Right forelimb (tissue), 1 donor: ENCODE data around the gene GALR2.

Experiments
- DNase-seq: peaks from one replicate; pipeline ENCODE4 v3.0.0-alpha.2; 2018

GALR2 gene

DNA sequence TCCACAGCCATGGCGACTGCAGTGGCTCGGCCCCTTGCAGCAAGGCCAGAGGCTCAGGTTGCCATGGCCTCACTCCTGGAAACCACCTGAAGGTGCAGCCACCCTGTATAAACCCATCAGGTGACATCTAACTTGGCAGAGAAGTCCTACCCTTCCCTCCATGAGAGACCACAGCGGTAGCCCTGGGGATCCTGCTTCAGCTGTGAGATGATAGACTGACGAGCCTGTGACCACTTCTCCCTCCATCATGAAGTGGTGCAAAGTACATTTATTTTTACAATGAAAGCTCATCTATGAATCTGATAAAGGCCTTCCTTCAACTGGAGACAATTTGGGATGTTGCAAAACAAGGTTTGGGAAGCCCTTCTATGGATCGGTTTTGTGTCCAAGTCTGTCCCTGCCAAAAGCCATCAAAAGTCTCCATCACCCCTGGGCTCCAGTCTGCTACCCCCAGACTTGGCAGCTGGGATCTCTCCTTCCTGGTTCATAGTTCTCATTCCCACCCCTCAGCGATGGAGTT, 6.2 kb downstream of the GALR2 start:
- no peak for DNase-seq

DNA sequence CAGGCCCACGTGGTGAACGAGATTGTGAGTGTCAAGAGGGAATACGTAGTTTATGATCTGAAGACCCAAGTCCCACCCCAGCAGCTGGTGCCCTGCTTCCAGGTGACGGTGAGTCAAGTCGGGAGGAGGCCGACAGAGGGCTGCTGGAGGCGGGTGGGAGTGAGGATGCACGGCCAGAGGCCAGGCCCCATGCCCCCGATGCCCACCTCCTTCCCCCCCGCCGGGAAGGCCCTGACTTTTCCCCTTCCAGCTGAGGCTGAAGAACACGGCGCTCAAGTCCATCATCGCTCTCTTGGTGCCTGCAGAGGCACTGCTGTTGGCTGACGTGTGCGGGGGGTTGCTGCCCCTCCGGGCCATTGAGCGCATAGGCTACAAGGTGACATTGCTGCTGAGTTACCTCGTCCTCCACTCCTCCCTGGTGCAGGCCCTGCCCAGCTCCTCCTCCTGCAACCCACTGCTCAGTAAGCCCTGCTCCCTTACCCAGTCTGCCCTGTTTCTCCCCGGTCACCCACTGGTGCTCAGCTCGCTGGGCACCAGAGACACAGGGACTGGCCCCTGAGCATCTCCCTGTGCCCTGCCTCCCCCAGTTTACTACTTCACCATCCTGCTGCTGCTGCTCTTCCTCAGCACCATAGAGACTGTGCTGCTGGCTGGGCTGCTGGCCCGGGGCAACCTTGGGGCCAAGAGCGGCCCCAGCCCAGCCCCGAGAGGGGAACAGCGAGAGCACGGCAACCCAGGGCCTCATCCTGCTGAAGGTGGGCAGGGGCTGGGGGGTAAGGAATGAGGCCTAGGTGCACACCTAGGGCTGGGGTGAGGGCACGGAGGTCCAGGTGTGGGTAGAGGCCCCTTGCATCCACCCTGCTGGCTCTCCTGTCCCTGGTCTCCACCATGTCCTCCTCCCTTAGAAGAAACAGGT, 7.0 kb downstream of the GALR2 start:
- no peak for DNase-seq

DNA sequence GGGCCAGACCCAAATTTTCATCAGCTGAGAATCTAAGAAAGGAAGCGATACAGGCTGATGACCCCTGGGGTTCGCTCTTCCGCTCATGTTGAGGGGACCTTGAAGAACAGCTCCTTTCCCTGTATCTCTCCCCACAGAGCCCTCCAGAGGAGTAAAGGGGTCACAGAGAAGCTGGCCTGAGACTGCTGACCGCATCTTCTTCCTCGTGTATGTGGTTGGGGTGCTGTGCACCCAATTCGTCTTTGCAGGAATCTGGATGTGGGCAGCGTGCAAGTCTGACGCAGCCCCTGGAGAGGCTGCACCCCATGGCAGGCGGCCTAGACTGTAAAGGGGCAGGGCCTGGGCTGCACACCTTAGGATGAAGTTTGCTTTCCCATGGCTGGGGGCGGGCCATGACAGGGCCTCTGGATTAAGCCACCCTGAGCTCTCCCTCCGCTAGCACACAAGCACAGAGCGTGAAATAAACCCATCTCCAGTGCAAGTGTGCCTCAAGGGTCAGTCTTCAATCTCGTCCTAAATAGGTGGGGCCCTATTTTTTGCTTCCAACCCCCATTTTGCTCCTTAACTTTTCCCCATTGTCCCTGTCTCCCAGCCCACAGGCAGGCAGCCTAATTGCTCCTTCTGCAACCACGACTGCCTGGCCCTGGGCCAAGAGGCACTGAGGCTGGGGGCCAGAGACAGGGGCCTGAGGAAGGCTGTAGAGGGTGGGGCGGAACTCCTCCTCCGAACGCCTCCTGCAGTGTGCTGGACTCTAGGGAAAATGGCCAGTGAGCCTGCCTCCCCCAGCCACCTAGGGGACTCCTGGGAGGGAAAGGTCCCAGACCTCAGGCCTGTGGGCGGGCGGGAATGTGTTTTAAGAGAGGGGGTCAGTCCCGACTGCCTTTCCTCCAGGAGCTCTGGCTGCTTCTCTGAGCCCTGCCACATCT, 8.0 kb downstream of the GALR2 start:
- peak; percentile 55 for DNase-seq

DNA sequence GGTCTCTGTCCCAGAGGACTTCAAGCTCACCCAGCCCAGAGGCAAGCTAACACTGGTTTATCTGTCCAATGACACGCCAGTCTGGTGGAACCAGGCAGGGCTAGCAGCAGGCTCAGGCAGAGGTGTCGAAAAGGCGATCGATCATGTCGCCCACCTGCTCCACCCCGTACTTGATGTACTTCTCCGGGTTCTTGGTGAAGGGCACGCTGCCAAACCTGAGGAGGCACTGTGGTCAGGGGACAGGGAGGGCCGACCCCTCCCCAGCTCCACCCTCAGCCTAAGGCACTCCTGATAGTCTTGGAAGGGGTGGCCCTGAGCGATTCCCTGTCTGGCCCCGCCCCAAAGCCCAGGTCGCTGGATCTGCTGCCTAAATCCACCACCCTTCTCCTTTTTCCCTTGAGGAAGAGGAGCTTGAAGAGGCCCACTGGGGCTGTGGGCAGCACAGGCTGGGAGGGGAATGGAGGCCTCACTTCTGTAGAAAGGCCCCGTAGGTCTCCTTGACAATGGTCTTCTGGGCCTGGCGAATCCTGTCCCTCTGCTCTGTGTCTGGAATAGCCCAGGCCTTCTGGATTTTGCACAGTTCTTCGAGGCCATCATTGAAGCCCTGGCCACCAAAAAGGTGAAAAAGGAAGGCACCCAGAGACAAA, 9.1 kb downstream of the GALR2 start:
- DNase-seq, result peak; percentile 40

DNA sequence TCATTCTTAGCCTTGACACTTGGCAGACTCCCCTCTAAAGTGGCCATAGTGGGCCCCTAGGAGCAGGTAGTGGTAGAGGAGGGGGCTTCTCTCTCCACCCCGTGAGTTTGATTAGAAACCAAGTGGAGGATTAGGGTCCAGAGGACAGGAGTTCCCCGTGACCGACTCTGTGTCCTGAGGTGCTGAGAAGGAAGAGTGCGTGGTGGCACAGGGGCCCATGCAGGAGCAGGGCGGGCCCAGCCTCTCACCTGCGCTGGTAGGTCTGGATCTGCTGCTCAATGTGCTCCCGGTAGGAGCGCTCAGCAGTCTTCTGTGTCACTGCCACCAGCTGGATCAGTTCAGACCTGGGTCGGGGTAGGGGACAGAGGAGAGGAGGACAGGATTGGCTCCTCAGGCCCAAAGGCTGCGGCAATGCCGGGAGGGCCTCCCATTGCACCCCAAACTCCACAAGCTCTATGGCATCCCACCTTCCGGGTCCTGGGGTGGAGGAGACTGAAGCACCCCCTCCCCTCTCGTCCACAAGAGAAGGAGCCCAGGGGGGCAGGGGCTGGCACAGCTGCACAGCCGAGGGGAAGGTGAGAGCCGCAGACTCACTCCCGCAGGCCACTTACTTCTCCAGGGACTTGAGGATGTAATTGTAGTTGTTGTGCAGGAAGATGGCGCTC, 10.6 kb downstream of the GALR2 start:
- DNase-seq, result no peak

DNA sequence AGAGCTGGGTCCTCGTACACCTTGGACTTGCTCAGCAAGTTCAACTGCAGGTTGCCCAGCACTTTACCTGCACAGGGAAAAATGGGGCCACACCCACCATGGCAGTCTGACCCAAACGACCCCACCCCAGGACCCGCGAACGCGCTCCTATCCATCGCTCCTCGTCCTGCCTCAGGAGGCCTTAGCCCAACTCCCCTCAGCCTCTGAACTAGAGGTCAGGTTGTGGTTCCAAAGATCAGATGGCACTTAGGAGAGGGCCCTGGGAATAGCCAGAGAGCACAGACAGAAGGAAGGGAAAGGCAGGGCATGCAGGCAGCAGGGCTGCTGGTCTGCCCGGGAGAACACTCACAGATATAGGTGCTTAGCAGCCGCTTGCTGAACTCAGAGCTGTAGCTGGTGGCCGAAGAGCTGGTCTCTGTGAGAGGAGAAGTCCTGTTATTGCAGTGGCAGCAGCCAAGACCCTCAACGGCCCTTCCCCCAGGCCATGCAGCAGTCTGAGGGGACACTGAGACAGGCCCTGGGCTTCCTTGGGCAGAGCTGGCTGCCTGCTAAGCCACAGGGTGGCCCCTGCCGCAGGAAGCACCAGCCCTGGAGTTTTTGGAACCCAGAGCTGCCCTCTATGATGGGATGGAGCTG, 11.3 kb downstream of the GALR2 start:
- no peak for DNase-seq

DNA sequence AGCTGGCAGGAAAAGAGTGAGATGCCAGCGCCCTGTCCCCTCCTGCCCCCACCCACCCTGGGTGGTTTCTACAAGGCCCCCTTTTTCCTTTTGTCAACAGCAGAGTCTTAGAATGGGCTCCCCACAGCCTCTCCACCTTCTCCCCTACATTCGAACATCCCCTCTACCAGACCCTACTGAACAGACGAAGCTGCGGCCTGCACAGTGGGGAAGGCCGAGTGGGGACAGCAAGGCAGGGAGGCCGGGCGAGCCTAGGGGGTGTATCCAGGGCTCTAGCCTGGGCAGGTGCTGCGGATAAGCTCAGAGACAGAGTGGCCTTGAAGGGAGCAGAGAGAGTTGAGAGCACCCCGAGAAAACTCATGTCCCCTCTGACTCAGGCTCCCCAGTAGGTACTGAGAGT, 11.8 kb downstream of the GALR2 start:
- no peak for DNase-seq

DNA sequence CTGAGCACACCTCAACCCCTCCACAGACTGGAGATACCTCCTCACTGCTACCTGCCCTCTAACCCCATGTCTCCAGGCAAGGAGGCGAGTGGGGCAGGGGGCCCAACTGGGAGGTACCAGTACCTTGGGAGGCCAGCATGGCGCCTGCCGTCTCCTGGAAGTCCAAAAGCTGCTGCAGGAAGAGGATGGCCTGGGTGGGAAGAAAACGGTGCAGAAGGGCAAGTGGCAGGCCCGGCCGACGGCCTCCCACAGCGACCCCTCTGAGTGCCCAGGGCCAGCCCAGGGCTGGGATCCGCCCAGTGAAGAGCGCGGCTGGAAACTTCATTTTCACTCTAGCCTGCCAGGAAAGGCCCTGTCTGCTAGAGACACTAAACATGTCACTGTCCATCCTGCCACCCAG, 12.9 kb downstream of the GALR2 start:
- DNase-seq, result no peak

DNA sequence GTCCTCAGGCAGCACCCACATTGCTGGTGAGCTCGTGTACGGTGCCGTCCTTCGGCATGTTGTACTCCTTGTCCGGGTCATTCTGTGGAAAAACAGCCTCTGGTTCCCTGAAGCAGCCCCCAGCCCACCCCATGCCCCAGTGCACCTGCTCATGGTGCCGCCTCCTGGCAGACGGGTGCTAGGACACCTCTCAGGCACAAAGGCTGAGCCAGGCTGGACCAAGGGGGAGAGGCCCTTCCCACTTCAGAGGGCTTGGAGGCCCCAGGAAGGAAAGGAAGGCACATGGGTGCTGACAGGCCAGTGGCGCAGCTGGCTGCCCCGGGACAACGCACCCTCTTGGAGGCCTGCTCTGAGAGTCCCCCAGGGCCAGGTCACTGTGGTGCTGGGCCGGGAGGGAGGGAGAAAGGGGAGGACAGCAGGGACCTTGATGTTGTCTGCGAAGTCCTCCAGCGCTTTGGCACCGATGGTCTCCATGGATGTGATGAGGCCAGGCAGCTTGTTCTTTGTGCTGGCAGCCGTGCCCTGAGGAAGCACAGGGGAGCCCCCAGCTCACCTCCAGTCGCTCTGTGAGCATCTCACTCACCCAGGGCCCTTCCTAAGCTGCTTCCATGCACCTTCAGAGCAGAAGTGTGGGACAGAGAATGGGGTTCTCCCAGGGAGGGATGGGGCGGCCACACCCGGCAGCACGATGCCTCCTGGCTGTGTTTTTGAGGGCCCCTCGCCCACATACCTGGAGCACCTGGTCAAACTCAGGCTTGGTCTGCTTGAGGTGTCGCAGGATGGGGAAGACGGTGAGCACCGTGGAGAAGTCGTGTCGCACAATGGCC, 13.7 kb downstream of the GALR2 start:
- DNase-seq, result no peak

DNA sequence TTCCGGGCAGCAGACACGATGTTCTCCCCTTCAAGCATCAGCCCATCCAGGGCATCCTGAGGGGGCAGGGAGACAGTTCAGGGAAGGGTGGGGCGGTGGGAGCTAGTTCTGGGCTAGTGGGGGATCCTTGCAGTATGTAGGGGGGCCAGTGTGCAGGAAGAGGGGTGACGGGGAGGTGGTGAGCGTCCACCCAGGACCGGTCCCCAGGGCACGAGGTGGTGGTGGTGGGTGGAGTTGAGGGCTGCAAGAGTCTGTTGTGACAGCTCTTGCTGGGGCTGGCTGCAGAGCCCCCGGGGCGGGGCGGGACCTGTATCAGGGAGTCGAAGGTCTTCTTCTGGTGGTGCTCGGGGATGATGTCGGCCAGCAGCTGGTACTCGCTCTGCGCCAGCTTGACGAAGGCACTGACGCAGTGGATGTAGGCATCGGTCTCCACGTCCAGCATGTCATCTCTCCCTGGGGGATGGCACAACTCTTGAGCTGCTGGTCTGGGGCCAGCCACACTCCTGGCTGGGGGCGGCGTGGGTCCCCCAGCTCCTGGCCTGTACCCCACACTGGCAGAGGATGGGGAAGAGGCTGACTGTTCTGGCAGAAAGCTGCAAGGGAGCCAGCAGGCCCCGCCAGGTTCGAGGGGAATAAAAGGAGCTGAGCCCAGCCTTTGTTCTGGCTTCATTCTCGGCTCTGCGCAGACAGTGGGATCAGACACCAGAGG, 14.4 kb downstream of the GALR2 start:
- no peak for DNase-seq

DNA sequence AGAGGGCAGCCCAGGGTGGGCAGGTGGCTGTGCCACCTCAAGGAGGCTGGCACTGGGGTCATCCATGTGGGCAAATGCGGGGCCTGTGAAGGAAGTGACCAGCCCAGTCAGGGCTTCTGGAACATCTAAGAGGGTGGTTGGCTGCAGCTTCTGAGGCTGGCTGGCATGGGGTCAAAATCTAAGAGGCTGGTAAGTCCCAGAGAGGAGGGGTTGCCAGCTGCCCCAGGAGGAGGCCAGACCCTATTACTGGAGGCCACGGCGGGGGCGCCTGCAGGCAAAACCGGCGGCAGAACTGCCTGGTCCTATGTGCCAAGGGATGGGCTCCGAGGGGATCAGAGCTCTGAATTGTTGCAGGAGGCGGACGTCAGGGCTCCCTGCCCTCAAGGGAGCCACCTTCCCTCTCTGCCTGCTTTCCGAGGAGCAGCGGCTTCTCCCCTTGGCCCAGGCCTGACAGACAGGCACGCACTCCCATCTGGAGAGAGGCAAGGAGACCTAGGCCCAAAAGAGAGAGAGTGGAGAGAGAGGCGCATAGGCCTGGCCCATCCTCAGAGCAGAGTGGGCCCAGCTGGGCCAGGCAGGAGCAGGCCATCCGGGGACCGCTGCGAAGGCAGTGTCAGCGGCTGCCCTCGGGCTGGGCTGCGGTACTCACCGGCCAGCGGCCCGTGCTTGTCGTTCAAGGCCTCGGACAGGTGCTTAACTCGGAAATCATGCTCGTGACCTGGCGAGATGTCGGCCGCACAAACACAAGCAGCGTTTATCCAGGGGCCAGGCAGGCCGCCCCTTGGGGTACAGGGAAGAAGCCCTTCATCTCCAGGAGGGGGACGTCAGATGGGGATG, 15.3 kb downstream of the GALR2 start:
- no peak for DNase-seq

DNA sequence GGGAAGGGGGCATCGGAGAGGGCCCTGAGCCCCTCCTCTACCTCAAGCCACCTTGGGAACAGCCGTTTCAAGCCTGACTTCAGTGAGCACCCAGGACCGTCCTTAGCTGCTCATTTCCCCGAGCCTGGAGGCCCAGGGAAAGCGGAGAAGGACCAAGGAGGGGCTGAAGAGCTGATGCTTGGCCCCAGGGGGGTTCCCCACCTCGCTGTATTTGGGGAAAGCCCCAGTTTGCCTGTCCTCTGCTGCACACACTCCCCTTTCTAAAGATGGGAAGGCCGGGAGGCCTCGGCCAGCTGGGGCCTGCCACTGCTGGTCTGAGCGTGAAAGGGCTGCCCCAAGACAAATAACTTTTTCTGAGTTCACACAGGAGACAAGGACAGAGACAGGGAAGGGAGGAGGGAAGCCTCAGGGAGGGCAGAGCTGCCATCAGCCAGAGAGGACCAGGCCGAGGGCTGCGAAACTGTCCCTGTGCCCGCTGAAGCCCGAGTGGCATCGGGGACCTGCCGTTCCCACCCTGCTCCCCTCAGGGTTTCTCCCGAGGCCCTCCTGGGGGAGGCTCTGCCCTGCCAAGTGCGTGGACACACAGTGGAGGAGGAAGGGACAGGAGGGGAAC, 16.0 kb downstream of the GALR2 start:
- DNase-seq, result no peak

DNA sequence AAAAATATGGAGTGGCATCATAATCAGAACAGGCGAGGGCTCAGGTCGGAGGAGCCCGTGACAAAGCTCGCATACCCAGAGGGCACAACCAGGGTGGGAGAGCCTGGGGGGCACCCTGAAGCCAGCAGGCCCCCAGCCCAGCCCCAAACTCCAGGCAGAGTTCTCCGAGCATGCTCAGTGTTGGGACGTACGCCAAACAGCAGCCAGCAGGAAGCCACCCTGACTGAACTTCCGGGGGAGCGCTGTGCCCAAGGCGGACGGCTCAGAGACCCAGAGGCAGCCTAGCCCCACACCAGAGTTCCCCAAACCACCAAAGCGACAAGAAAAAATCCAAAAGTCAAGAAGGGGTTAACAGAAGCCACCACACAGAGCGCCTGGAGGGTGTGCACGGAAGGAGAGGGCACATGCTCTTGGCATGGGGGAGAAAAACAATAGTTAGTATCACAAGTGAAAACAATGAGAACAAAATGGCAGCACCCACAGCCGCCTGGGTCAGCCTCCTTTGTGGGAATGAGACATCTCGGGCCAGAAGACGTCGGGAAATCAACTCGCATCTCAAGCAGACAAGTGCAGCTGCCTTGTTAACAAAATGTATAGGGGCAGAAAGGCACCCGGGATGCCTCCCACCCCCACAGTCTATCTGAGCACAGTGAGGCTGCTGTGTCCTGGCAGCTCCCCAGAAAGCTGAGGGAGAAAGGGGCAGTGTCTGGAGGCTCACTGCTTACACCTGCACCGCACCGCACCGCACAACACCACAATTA, 17.1 kb downstream of the GALR2 start:
- DNase-seq, result no peak

DNA sequence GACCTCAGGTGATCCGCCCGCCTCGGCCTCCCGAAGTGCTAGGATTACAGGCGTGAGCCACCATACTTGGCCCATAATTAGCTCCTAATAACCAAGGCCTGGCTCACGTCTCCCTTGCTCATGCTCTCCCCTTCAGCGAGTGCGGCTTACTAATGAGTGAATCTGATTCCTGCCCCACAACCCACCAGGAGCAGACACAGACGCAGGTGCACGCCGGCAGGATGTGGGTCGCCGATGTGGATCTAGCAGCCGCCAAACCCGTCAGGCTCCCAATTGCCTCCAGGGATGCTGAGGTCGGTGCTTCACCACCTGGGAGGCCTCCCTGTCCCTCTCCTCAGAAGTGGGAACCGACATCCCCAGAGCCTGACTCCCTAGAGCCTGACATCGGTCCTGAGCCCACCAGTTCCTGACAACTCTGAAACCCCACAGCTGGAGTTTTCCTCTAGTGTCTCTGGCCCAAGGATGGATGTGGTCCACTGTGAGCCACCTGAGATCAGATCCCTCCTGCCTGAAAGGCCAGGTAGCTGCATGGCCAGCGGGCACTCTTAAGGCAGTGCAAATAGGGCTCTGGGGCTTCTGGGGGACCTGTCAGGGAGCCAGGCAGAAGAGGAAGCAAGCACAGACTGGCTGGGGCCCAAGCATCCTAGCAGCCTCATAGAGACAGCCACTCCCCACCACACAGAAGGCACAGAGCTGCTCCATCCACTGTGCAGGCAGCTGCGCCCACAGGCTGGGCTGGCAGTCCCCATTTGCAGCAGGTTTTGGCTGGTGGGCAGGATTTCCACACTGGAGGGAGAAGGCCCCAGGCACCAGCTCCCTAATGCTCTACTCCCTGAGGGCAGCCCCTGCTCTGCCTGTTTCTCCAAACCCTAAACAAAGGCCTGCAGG, 18.2 kb downstream of the GALR2 start:
- DNase-seq, result no peak

DNA sequence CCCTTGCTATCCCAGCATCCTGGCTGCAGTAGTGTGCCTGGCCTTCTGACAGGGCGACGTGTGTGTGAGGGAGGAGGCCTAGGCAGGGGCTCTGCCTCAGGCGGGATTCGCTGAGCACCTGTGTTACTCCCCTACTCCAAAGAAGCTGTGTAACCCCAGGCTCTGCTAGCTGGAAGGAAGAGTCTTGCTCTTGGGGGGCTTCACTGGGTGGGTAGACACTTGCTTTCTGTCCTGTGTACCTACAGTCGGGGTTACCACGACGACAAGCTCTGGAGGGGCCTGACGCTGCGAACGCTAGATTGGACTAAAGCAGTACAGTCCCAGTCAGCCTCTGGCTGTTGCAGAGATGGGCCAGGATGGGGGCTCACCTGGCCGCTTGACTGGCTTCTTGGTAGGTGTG, 19.5 kb downstream of the GALR2 start:
- DNase-seq, result no peak

DNA sequence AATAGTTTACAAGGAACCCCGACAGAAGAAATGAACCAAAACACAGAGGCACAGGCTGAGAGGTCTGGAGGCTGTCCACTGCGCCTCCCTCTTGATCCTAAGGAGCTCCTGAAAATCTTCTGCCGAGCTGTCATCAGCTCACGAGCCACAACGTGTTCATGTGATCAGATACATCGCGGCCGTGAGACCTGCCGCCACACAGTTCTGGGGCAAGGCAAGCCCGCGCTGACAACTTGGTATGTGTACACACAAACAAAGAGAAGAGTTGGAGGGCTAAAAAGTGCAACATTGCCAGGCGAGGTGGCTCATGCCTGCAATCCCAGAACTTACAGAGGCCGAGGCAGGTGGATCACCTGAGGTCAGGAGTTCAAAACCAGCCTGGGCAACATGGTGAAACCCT, 21.4 kb downstream of the GALR2 start:
- no peak for DNase-seq

DNA sequence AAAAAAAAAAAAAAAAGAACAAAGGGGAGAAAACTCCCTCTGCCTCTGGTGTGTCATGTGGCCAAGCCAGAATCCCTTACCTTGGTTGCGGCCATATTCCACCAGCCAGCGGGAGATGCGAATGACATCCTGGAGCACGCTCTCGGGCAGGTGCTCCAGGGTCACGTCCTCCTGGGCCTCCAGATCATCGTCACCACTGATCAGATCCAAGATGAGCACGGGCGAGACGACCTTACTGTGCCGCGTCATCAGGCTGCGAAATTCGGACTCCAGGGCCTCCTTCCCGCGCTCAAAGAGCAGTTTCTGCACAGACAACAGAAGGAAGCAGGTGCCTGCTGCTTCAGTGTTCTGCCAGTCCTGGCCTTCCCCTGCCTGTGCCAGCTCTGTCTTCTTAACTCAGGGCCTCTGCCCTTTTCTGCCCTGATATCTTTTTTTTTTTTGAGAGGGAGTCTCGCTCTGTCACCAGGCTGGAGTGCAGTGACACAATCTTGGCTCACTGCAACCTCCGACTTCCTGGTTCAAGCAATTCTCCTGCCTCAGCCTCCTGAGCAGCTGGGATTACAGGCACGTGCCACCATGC, 23.2 kb downstream of the GALR2 start:
- no peak for DNase-seq
